Upper lobe of left lung (tissue), 6 donors: ENCODE measurements around the gene KIRREL3. TPM values are rescaled to one million over a fixed set of nuclear protein-coding genes. Genes with fewer than 3 reads are reported as not detected.

Experiments
- ATAC-seq, 2 donors: fragments of 200-7000 bp; cut with Tn5 transposase; one replicate each; pipeline ENCODE4 v1.9.1; 2022; ENCODE audit warnings: mild to moderate bottlenecking in 2 of 2, moderate library complexity in 2 of 2; ENCODE audit not compliant: low FRiP score in 2 of 2
- DNase-seq, 2 donors: peaks; one replicate each; pipeline ENCODE4 v3.0.0-alpha.2; 2019 to 2020
- H3K27ac ChIP-seq, 4 donors: fragments of 200-600 bp; sonication (generic); one replicate each; pipeline ENCODE4 v1.5.1; 2016 to 2019
- H3K27me3 ChIP-seq, 4 donors: fragments of 200-600 bp; sonication (generic); one replicate each; pipeline ENCODE4 v1.5.1; 2017 to 2019
- H3K36me3 ChIP-seq, 4 donors: fragments of 200-600 bp; sonication (generic); one replicate each; pipeline ENCODE4 v1.5.1; 2016 to 2019
- H3K4me1 ChIP-seq, 4 donors: fragments of 200-600 bp; sonication (generic); one replicate each; pipeline ENCODE4 v1.5.1; 2018 to 2019
- H3K4me3 ChIP-seq, 4 donors: fragments of 200-600 bp; sonication (generic); one replicate each; pipeline ENCODE4 v1.5.1; 2017 to 2019; ENCODE audit warnings: mild to moderate bottlenecking in 2 of 4, moderate library complexity in 1 of 4
- H3K9me3 ChIP-seq, 4 donors: fragments of 200-600 bp; sonication (generic); one replicate each; pipeline ENCODE4 v1.5.1; 2018 to 2019
- EP300 ChIP-seq, 4 donors: sonication (generic); formaldehyde crosslinking; IDR thresholded peaks; one replicate each; pipeline ENCODE4 v1.5.1; 2017; ENCODE audit warnings: antibody characterized with exemption in 4 of 4, control low read depth in 2 of 4
- POLR2A ChIP-seq, 4 donors: fragments of 450-650 bp; IDR thresholded peaks; one replicate each; pipeline ENCODE4 v1.5.1; 2016 to 2017; ENCODE audit warnings: antibody characterized with exemption in 4 of 4, mild to moderate bottlenecking in 2 of 4
- POLR2AphosphoS5 ChIP-seq, 2 donors: sonication (generic); formaldehyde crosslinking; IDR thresholded peaks; one replicate each; pipeline ENCODE4 v1.5.1; 2017; ENCODE audit warnings: antibody characterized with exemption in 2 of 2
- WGBS, 2 donors: methylation state at CpG; one replicate each; pipeline ENCODE4 v1.1.5; 2017 to 2018; 5-methylcytosine and 5-hydroxymethylcytosine counted together
- total RNA-seq, 6 donors: library from RNA; depleted of rRNA in 4 of 6; stranded (reverse); fragments of >200 nt in 4 of 6; gene quantifications; one replicate each; pipeline versions ENCODE4 v1.1.0 to v1.2.1, GENCODE V29; 2016 to 2021
- TF ChIP-seq, protein P1 (sequence below), 6 experiments: fragments of 450-650 bp in 4 of 6; fragments of 200-600 bp in 2 of 6; sonication (generic) in 2 of 6; IDR thresholded peaks; one replicate each; pipeline ENCODE4 v1.5.1; 2016 to 2019; ENCODE audit warnings: antibody characterized with exemption in 6 of 6
- donor health status: DM: no; HTN: no; CAD: no; lungs with moderate emphysema.
- donor health status: DM: no; HTN: yes; CAD: no; lungs with severe emphysema.

The KIRREL3 gene
- total RNA-seq, 6 donors from 2014 or later, result 0.22 to 0.24 TPM; not detected in 4

DNA sequence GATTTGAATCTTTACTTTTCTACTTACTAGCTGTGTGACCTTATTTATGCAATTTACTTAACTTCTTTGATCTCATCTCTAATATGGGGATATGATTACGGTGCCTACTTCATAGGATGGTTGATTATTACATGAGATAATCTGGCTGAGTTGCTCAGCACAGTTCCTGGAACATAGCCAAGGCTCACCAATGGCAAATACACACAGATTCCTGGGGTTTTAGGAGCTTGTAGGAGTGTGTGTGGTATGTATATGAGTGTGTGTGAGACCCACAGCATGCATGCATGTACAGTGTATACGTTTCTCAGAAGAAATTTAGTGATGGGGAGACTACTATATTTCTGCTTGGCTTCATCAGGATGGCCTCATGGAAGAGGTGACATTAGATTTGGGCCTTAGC, 256.9 kb downstream of the KIRREL3 start:
- no peaks in the 10 kb centered on the region for H3K36me3 ChIP-seq
- H3K4me1 ChIP-seq, result peaks cover 4 to 11% (median 8%) of the 10 kb centered on the region in 4 donors
- H3K27me3 ChIP-seq, result no peaks in the 10 kb centered on the region
- H3K4me3 ChIP-seq, result no peak overlapping the region
- no peaks in the 10 kb centered on the region for H3K9me3 ChIP-seq
- DNase-seq, result no peak
- no peak for TF ChIP-seq EP300 (IDR thresholded peaks at IDR 0.05)
- no peak for TF ChIP-seq POLR2A (IDR thresholded peaks at IDR 0.05)
- no peak for TF ChIP-seq POLR2AphosphoS5 (IDR thresholded peaks at IDR 0.05)
- TF ChIP-seq, protein P1, sequence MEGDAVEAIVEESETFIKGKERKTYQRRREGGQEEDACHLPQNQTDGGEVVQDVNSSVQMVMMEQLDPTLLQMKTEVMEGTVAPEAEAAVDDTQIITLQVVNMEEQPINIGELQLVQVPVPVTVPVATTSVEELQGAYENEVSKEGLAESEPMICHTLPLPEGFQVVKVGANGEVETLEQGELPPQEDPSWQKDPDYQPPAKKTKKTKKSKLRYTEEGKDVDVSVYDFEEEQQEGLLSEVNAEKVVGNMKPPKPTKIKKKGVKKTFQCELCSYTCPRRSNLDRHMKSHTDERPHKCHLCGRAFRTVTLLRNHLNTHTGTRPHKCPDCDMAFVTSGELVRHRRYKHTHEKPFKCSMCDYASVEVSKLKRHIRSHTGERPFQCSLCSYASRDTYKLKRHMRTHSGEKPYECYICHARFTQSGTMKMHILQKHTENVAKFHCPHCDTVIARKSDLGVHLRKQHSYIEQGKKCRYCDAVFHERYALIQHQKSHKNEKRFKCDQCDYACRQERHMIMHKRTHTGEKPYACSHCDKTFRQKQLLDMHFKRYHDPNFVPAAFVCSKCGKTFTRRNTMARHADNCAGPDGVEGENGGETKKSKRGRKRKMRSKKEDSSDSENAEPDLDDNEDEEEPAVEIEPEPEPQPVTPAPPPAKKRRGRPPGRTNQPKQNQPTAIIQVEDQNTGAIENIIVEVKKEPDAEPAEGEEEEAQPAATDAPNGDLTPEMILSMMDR (IDR thresholded peaks at IDR 0.05), result no peak
- ATAC-seq, result no peak
- 43 to 54% methylated on average over 2 of the region's 2 CpGs for WGBS, 2 donors
- no peak overlapping the region for H3K27ac ChIP-seq

DNA sequence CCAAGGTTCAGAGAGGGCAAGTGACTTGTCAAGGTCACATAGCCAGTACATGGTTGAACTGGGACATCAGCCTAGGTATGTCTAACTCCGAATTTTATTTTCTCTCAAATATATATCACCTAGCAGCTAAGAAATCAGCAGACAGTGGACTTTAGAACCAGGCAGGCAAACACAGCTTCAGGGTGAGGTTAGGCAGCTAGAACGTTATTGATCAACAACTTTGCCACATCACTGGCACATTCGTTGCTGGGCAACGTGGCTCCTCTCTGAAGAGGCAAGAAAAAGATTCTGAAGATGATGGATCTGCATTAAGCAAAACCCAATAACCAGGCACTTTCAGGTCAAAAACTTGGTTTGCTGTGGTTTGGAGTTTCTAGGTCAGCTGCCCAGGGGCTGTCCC, 258.0 kb downstream of the KIRREL3 start:
- H3K27me3 ChIP-seq, result no peaks in the 10 kb centered on the region
- no peaks in the 10 kb centered on the region for H3K9me3 ChIP-seq
- TF ChIP-seq, protein P1 (IDR thresholded peaks at IDR 0.05), result no peak
- TF ChIP-seq EP300 (IDR thresholded peaks at IDR 0.05), result no peak
- TF ChIP-seq POLR2A (IDR thresholded peaks at IDR 0.05), result no peak
- no peak for TF ChIP-seq POLR2AphosphoS5 (IDR thresholded peaks at IDR 0.05)
- DNase-seq, result no peak
- no peak overlapping the region for H3K27ac ChIP-seq
- peaks cover 0 to under 1% (median 0%) of the 10 kb centered on the region in 4 donors for H3K4me1 ChIP-seq
- no peaks in the 10 kb centered on the region for H3K36me3 ChIP-seq
- H3K4me3 ChIP-seq, result no peak overlapping the region
- 91 to 93% methylated on average over 4 of the region's 4 CpGs for WGBS, 2 donors
- no peak for ATAC-seq

- TF ChIP-seq POLR2A (IDR thresholded peaks at IDR 0.05) (no peak), POLR2AphosphoS5 (IDR thresholded peaks at IDR 0.05) (no peak), EP300 (IDR thresholded peaks at IDR 0.05) (no peak)
- TF ChIP-seq, protein P1 (IDR thresholded peaks at IDR 0.05), result no peak
- no peaks in the 10 kb centered on the region for H3K4me1 ChIP-seq
- no peaks in the 10 kb centered on the region for H3K9me3 ChIP-seq
- no peaks in the 10 kb centered on the region for H3K36me3 ChIP-seq
- ATAC-seq, result no peak
- no peak overlapping the region for H3K27ac ChIP-seq
- no peaks in the 10 kb centered on the region for H3K27me3 ChIP-seq
- no peak for DNase-seq
- 37 to 47% methylated on average over 1 of the region's 1 CpG for WGBS, 2 donors
- H3K4me3 ChIP-seq, result no peak overlapping the region
These were observed 259.7 kb downstream of the KIRREL3 start for GRCh38 chr11:126740846-126741245.

DNA sequence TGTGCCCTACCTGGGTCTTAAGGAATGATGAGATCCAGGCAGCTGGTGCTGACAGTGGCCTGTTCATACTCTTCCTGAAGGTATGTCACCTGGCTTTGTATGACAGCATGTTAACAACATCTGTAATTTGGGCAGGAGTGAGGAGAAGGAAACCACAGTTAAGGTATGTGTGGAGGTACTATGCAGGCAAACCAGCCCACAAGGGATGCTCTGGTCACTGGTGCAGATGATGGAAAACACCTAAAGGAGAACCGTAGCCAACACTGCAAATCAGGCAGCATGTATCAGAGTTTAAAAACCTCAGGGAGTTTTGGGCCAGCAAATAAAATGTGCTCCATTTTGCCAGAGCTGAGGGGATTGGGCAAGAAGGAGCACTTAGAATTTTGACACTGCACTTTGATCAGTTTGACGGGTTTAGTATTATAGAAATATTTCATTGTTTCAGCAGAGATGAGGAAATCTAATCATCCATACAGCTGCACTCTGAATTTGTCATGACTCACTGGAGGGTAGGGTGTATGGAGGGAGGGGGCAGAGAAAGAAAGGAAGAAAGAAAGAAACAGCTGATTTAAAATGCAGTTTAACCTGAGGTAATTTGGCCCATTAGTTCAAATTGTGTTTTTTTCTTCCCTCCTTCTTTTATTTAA, 260.9 kb downstream of the KIRREL3 start:
- DNase-seq, result no peak
- Histone ChIP-seq H3K27ac (no peak overlapping the region), H3K4me3 (no peak overlapping the region), H3K36me3 (no peaks in the 10 kb centered on the region), H3K27me3 (no peaks in the 10 kb centered on the region), H3K9me3 (no peaks in the 10 kb centered on the region), H3K4me1 (no peaks in the 10 kb centered on the region)
- no peak for ATAC-seq
- WGBS, 2 donors, result 63 to 78% methylated on average over 2 of the region's 2 CpGs
- no peak for TF ChIP-seq POLR2AphosphoS5 (IDR thresholded peaks at IDR 0.05)
- TF ChIP-seq POLR2A (IDR thresholded peaks at IDR 0.05), result no peak
- TF ChIP-seq EP300 (IDR thresholded peaks at IDR 0.05), result no peak
- TF ChIP-seq, protein P1 (IDR thresholded peaks at IDR 0.05), result no peak
